Gastrocnemius medialis (tissue), 4 donors: ENCODE results near the gene DGCR2.

Experiments used
- POLR2A ChIP-seq, 2 donors: fragments of 450-650 bp; IDR thresholded peaks; one replicate each; pipeline ENCODE4 v1.6.1; 2017; ENCODE audit warnings: antibody characterized with exemption in 2 of 2, mild to moderate bottlenecking in 2 of 2, moderate library complexity in 2 of 2
- TF ChIP-seq, protein P1 (sequence below), 5 experiments: fragments of 450-650 bp in 3 of 5; fragments of 200-600 bp in 2 of 5; sonication (generic) in 2 of 5; IDR thresholded peaks in 4 of 5; conservative IDR thresholded peaks in 1 of 5; 1 replicate in 4 of 5; 2 replicates in 1 of 5; pipeline ENCODE4 v1.5.1; 2016 to 2019; ENCODE audit warnings: antibody characterized with exemption in 5 of 5, mild to moderate bottlenecking in 3 of 5, moderate library complexity in 3 of 5

DNA sequence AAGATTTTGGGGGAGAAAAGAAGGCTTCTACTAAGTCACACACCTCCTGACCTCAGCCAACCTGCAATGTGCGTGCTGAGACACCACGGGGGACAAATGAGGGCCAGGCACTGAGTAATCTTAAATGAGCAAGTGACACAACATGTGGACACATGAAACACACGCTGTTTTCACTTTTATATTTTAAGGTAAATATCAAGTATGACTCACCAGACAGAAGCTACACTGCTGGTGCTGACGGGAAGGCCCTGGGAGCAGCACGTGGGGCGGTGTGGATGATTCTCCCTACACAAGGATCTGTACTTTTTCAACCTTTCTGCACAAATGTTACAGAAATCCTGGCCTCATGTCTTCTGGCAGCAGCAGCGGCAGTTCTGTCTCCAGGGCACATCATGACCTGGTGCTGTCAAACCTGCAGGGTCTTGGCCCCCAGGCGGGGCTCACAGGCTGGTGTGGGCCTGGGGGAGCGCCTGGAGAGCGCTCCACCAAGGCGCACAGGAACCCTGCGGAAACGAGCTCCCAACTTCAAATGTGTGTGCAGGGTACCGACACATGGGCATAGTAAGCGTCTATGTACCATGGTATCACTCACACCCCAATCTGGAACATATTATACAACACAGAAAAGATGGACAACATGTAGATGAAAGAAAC, 61.7 kb downstream of the DGCR2 start:
- TF ChIP-seq POLR2A (IDR thresholded peaks at IDR 0.05), result no peak
- TF ChIP-seq, protein P1, sequence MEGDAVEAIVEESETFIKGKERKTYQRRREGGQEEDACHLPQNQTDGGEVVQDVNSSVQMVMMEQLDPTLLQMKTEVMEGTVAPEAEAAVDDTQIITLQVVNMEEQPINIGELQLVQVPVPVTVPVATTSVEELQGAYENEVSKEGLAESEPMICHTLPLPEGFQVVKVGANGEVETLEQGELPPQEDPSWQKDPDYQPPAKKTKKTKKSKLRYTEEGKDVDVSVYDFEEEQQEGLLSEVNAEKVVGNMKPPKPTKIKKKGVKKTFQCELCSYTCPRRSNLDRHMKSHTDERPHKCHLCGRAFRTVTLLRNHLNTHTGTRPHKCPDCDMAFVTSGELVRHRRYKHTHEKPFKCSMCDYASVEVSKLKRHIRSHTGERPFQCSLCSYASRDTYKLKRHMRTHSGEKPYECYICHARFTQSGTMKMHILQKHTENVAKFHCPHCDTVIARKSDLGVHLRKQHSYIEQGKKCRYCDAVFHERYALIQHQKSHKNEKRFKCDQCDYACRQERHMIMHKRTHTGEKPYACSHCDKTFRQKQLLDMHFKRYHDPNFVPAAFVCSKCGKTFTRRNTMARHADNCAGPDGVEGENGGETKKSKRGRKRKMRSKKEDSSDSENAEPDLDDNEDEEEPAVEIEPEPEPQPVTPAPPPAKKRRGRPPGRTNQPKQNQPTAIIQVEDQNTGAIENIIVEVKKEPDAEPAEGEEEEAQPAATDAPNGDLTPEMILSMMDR (IDR thresholded peaks at IDR 0.05 in 4 of 5, conservative IDR thresholded peaks at IDR 0.05 in 1 of 5), result no peak
